Activated B cell treated with CpG ODN at 0.5 μM for 24 hours (primary cell): ENCODE measurements around the gene MLLT3. TPM values are rescaled to one million over a fixed set of nuclear protein-coding genes. Genes with fewer than 3 reads are reported as not detected.

Source experiments
- ATAC-seq: fragments of 200-7000 bp; cut with Tn5 transposase; one replicate; pipeline ENCODE4 v1.10.0; 2021; ENCODE audit warnings: low read depth, mild to moderate bottlenecking, moderate library complexity
- CTCF ChIA-PET: fragments of 350-600 bp; sonication (Branson Sonifier 250); formaldehyde crosslinking; loops from one replicate; lab custom pipeline; 2021; ENCODE audit warnings: antibody characterized with exemption; lab: Charles Lee
- POLR2A ChIA-PET: fragments of 350-600 bp; sonication (Branson Sonifier 250); formaldehyde crosslinking; loops from one replicate; lab custom pipeline; 2021; ENCODE audit warnings: antibody characterized with exemption; lab: Charles Lee
- DNase-seq: peaks from one replicate; pipeline ENCODE4 v3.0.0; 2022
- H3K27ac Mint-ChIP-seq: one replicate; pipeline ENCODE4 v1.8.0; 2020; ENCODE audit warnings: mixed read lengths
- H3K27me3 Mint-ChIP-seq: one replicate; pipeline ENCODE4 v1.8.0; 2021; ENCODE audit warnings: mixed read lengths
- H3K36me3 Mint-ChIP-seq: one replicate; pipeline ENCODE4 v1.8.0; 2021; ENCODE audit warnings: low read depth, mixed read lengths
- H3K4me1 Mint-ChIP-seq: one replicate; pipeline ENCODE4 v1.8.0; 2021; ENCODE audit warnings: mixed read lengths
- H3K4me3 Mint-ChIP-seq: one replicate; pipeline ENCODE4 v1.8.0; 2020; ENCODE audit warnings: mild to moderate bottlenecking, mixed read lengths
- H3K9me3 Mint-ChIP-seq: one replicate; pipeline ENCODE4 v1.8.0; 2020; ENCODE audit warnings: mixed read lengths
- CTCF ChIP-seq: fragments of 200-600 bp; IDR thresholded peaks from one replicate; pipeline ENCODE4 v1.8.0; 2022; ENCODE audit warnings: antibody characterized with exemption, mild to moderate bottlenecking
- intact Hi-C: fragments of 100-400 bp; cut with micrococcal nuclease; formaldehyde crosslinking; loops from one replicate; pipeline ENCODE4 v1.15.1; 2024
- total RNA-seq: library from RNA; stranded (reverse); gene quantifications from 2 replicates; pipeline ENCODE4 v1.2.3, GENCODE V29; 2022

Gene MLLT3
- total RNA-seq, 1 donor from 2014 or later = 1.5 TPM

DNA sequence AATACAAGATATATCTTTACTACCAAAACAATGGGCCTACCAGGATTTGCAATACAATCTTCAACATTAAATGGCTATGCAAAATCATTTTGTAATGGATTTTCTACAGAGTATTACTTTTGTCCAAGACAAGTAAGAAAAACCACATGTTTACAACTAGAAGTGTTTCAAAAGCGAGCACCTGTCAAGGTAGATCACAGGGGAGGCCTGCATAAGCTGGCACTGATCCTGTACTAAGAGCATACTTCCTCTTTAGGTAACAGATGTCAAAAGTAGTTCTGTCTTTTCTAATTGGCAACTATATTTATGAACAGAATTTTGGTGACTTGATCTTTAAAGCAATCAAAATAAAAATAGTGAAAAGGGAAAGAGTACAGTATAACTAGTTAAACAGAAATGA, 249.0 kb downstream of the MLLT3 start:
- Mint-ChIP-seq H3K4me3 (no peak overlapping the region), H3K27ac (no peak overlapping the region), H3K4me1 (peaks cover 5% of the 10 kb centered on the region), H3K9me3 (no peaks in the 10 kb centered on the region), H3K36me3 (no peaks in the 10 kb centered on the region), H3K27me3 (no peaks in the 10 kb centered on the region)
- ChIA-PET POLR2A (no interaction called here), CTCF (no interaction called here)
- DNase-seq = no peak
- intact Hi-C loops = no loop called here
- ATAC-seq = no peak
- TF ChIP-seq CTCF = no peak

DNA sequence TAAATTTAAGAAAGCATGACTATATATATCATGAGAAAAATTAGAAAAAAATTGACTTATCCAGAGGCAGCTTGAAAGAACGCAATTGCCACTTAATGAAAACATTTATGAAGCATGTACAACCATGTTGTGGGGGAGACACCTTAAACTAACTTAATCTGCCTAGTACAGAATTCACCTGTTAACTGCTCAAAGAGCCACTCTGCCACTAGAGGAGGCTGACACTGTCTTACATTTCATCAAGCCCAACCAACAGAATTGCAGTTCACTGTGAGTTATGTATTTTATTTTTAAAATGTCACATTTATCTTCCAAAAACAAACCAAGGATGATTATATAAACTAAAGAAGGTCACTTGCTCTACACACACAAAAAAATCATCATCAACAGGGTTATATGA, 252.9 kb downstream of the MLLT3 start:
- peaks cover 2% of the 10 kb centered on the region for H3K9me3 Mint-ChIP-seq
- H3K4me1 Mint-ChIP-seq = peaks cover 5% of the 10 kb centered on the region
- CTCF ChIA-PET = no interaction called here
- POLR2A ChIA-PET = no interaction called here
- H3K36me3 Mint-ChIP-seq = no peaks in the 10 kb centered on the region
- intact Hi-C loops = no loop called here
- no peak for TF ChIP-seq CTCF
- ATAC-seq (no peak), DNase-seq (no peak)
- no peak overlapping the region for H3K27ac Mint-ChIP-seq
- H3K4me3 Mint-ChIP-seq = no peak overlapping the region
- no peaks in the 10 kb centered on the region for H3K27me3 Mint-ChIP-seq

DNA sequence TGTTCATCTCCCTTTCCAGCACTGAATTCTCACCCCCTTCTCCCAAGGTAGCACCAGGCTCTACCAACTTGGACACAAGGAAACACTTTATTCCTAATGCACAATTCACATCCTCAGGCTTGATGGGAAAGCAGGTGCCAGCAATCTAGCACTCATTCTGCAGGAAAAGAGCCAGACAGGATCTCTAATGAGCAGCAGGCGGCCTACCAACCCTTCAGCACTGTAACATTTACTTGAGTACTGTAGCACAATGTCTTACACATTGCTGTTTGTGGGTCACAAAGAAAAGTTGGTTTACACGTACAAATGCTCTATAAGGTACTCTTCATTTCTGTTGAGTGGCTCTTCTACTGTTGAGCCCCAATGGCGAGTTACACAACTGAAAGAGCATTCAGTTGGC, 254.4 kb downstream of the MLLT3 start:
- no peak for ATAC-seq
- Mint-ChIP-seq H3K9me3 (peaks cover 2% of the 10 kb centered on the region), H3K27ac (no peak overlapping the region), H3K4me3 (no peak overlapping the region), H3K27me3 (no peaks in the 10 kb centered on the region), H3K4me1 (no peaks in the 10 kb centered on the region), H3K36me3 (no peaks in the 10 kb centered on the region)
- no peak for DNase-seq
- ChIA-PET CTCF (no interaction called here), POLR2A (no interaction called here)
- intact Hi-C loops = no loop called here
- no peak for TF ChIP-seq CTCF

DNA sequence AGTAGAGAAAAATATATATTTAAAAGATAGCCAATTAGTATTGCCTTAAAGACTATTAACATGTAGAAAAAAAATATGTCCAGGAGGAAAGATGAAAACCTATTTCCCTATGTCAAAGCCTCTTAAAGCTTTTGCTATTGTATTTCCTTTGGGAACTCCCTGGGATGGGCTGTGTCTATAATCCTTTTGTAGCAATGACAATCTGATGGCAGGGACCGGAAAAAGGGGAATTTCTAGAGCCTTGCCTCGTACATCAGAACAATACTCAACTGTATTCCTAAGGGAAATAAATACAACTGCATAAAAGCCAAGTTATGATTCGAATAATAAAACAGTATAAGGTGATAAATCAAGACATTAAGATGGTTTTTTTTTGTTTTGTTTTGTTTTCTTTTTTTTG, 257.3 kb downstream of the MLLT3 start:
- no peaks in the 10 kb centered on the region for H3K27me3 Mint-ChIP-seq
- no peaks in the 10 kb centered on the region for H3K36me3 Mint-ChIP-seq
- H3K9me3 Mint-ChIP-seq = peaks cover 2% of the 10 kb centered on the region
- H3K4me3 Mint-ChIP-seq = no peak overlapping the region
- ChIA-PET CTCF (no interaction called here), POLR2A (no interaction called here)
- H3K27ac Mint-ChIP-seq = no peak overlapping the region
- no peaks in the 10 kb centered on the region for H3K4me1 Mint-ChIP-seq
- ATAC-seq = no peak
- no peak for TF ChIP-seq CTCF
- no peak for DNase-seq
- intact Hi-C loops = no loop called here

DNA sequence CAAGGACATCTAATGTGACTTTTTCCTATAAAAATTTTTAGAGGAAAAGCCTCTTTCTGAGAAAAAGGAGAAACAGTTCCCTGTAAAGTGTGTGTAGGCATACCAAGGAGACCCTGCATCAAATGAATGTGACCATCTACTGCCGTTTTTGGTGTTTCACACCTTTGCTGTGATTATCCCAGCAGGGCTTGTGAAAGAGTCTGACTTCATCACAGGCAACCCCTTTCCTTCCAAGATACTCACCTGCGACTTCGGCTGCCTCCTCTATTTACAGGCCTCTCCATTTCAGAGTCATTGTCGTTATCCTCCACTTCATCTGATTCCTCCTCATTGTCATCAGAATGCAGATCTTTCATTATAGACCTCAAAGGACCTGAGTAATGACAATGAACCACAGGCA, 259.1 kb downstream of the MLLT3 start:
- ATAC-seq (no peak), DNase-seq (no peak)
- ChIA-PET CTCF (no interaction called here), POLR2A (no interaction called here)
- Mint-ChIP-seq H3K9me3 (peaks cover 2% of the 10 kb centered on the region), H3K4me3 (no peak overlapping the region), H3K27me3 (no peaks in the 10 kb centered on the region), H3K36me3 (no peaks in the 10 kb centered on the region), H3K27ac (no peak overlapping the region), H3K4me1 (no peaks in the 10 kb centered on the region)
- no peak for TF ChIP-seq CTCF
- intact Hi-C loops = no loop called here
